Gastrocnemius medialis (tissue), 4 donors: ENCODE data around the gene DYNLT2. TPM values are rescaled to one million over a fixed set of nuclear protein-coding genes. Genes with fewer than 3 reads are reported as not detected.

Source experiments
- ATAC-seq, 2 donors: fragments of 150-250 bp; one replicate each; pipeline ENCODE4 v1.9.1; 2016
- DNase-seq, 2 donors: peaks; one replicate each; pipeline ENCODE4 v3.0.0-alpha.2; 2019
- H3K27ac ChIP-seq, 4 donors: fragments of 200-600 bp; sonication (generic); 1 replicate in 1 of 4; 2 replicates in 3 of 4; pipeline ENCODE4 v1.5.1; 2016 to 2018; ENCODE audit warnings: mild to moderate bottlenecking in 2 of 4, moderate library complexity in 1 of 4
- H3K27me3 ChIP-seq, 3 donors: fragments of 200-600 bp; sonication (generic) in 2 of 3; 1 replicate in 1 of 3; 2 replicates in 2 of 3; pipeline versions ENCODE4 v1.5.1 to v1.6.0; 2016 to 2019; ENCODE audit warnings: mild to moderate bottlenecking in 1 of 3, moderate library complexity in 1 of 3
- H3K36me3 ChIP-seq, 2 donors: fragments of 200-600 bp; sonication (generic) in 1 of 2; one replicate each; pipeline ENCODE4 v1.5.1; 2017 to 2018
- H3K4me1 ChIP-seq, 2 donors: fragments of 200-600 bp; sonication (generic) in 1 of 2; one replicate each; pipeline ENCODE4 v1.5.1; 2016 to 2017; ENCODE audit warnings: mild to moderate bottlenecking in 2 of 2
- H3K4me3 ChIP-seq, 4 donors: fragments of 200-600 bp; sonication (generic) in 3 of 4; 1 replicate in 1 of 4; 2 replicates in 3 of 4; pipeline ENCODE4 v1.5.1; 2016 to 2019; ENCODE audit warnings: mild to moderate bottlenecking in 2 of 4
- H3K9me3 ChIP-seq, 3 donors: fragments of 200-600 bp; sonication (generic) in 2 of 3; 1 replicate in 1 of 3; 2 replicates in 2 of 3; pipeline ENCODE4 v1.5.1; 2016 to 2019
- CTCF ChIP-seq, 5 experiments: fragments of 450-650 bp in 3 of 5; fragments of 200-600 bp in 2 of 5; sonication (generic) in 2 of 5; IDR thresholded peaks in 4 of 5; conservative IDR thresholded peaks in 1 of 5; 1 replicate in 4 of 5; 2 replicates in 1 of 5; pipeline ENCODE4 v1.5.1; 2016 to 2019; ENCODE audit warnings: antibody characterized with exemption in 5 of 5, mild to moderate bottlenecking in 3 of 5, moderate library complexity in 3 of 5
- POLR2A ChIP-seq, 2 donors: fragments of 450-650 bp; IDR thresholded peaks; one replicate each; pipeline ENCODE4 v1.6.1; 2017; ENCODE audit warnings: antibody characterized with exemption in 2 of 2, mild to moderate bottlenecking in 2 of 2, moderate library complexity in 2 of 2
- in situ Hi-C, 4 donors: fragments of 200-750 bp; cut with MboI; loops; one replicate each; pipeline versions ENCODE4 v1.15.0 to v1.8.0; 2017; ENCODE audit warnings: low sequenced_read_pairs in 4 of 4
- intact Hi-C: fragments of 100-400 bp; cut with DNase I; formaldehyde crosslinking; loops from one replicate; pipeline ENCODE4 v1.15.1; 2023; ENCODE audit warnings: low total_unique reads
- total RNA-seq, 4 donors: library from RNA; depleted of rRNA; stranded (reverse); fragments of >200 nt; gene quantifications; one replicate each; pipeline versions ENCODE4 v1.1.0 to v1.2.3, GENCODE V29; 2016

Gene DYNLT2
- total RNA-seq, 4 donors from 2014 or later: 0.23 to 1.1 (median 0.46) TPM

- H3K9me3 ChIP-seq: no peaks in the 10 kb centered on the region
- in situ Hi-C loops: no loop called here
- ATAC-seq: peak; percentile 71 to 75
- peak; percentile 61 to 80 for DNase-seq
- H3K36me3 ChIP-seq: no peaks in the 10 kb centered on the region
- TF ChIP-seq POLR2A (IDR thresholded peaks at IDR 0.05) (peak in 1 of 2 donors; percentile 21), CTCF (IDR thresholded peaks at IDR 0.05 in 4 of 5, conservative IDR thresholded peaks at IDR 0.05 in 1 of 5) (no peak)
- H3K27me3 ChIP-seq: no peaks in the 10 kb centered on the region
- peak overlapping the region; percentile 57 to 83 (median 65) for H3K4me3 ChIP-seq
- intact Hi-C loops: loop anchor here (1.0 to 10.0 kb wide), 3 partner anchors 21 to 831 kb away; partner anchors contain the start of genes C6orf120, DYNLT2, ERMARD and PSMB1
- peak overlapping the region; percentile 75 to 98 (median 86) for H3K27ac ChIP-seq
- H3K4me1 ChIP-seq: peaks cover 37 to 44% of the 10 kb centered on the region in 2 donors
Observed at GRCh38 chr6:169723200-169723909, 28.0 kb downstream of the DYNLT2 start.

- Histone ChIP-seq H3K4me1 (peaks cover 37 to 44% of the 10 kb centered on the region in 2 donors), H3K36me3 (no peaks in the 10 kb centered on the region), H3K9me3 (no peaks in the 10 kb centered on the region), H3K27ac (peak overlapping the region; percentile 75 to 98 (median 86)), H3K4me3 (peak overlapping the region; percentile 57 to 83 (median 65)), H3K27me3 (no peaks in the 10 kb centered on the region)
- intact Hi-C loops: loop anchor here (1.0 to 10.0 kb wide), 3 partner anchors 20 to 832 kb away; partner anchors contain the start of genes C6orf120, DYNLT2, ERMARD and PSMB1
- DNase-seq (no peak), ATAC-seq (peak; percentile 26 to 42)
- in situ Hi-C loops: no loop called here
- TF ChIP-seq CTCF (IDR thresholded peaks at IDR 0.05 in 4 of 5, conservative IDR thresholded peaks at IDR 0.05 in 1 of 5): no peak
- no peak for TF ChIP-seq POLR2A (IDR thresholded peaks at IDR 0.05)
Observed at GRCh38 chr6:169722362-169723199, 28.8 kb downstream of the DYNLT2 start.

GRCh38 chr6:169720207-169720855, 31.0 kb downstream of the DYNLT2 start:
- ATAC-seq (no peak), DNase-seq (no peak)
- no peak overlapping the region for H3K4me3 ChIP-seq
- in situ Hi-C loops: no loop called here
- peaks cover 34 to 44% of the 10 kb centered on the region in 2 donors for H3K4me1 ChIP-seq
- no peaks in the 10 kb centered on the region for H3K27me3 ChIP-seq
- H3K27ac ChIP-seq: no peak overlapping the region
- H3K36me3 ChIP-seq: peaks cover 0 to 21% of the 10 kb centered on the region in 2 donors
- intact Hi-C loops: loop anchor here (10.0 kb wide), 1 partner anchor 834 kb away; the partner anchor contains the start of genes PSMB1 and TBP
- H3K9me3 ChIP-seq: no peaks in the 10 kb centered on the region
- TF ChIP-seq POLR2A (IDR thresholded peaks at IDR 0.05) (no peak), CTCF (IDR thresholded peaks at IDR 0.05 in 4 of 5, conservative IDR thresholded peaks at IDR 0.05 in 1 of 5) (no peak)

GRCh38 chr6:169719117-169719516, 32.3 kb downstream of the DYNLT2 start:
- in situ Hi-C loops: no loop called here
- intact Hi-C loops: no loop called here
- ATAC-seq (no peak), DNase-seq (no peak)
- Histone ChIP-seq H3K4me3 (no peak overlapping the region), H3K36me3 (peaks cover 0 to 33% of the 10 kb centered on the region in 2 donors), H3K9me3 (no peaks in the 10 kb centered on the region), H3K4me1 (peaks cover 29 to 39% of the 10 kb centered on the region in 2 donors), H3K27me3 (no peaks in the 10 kb centered on the region), H3K27ac (no peak overlapping the region)
- TF ChIP-seq CTCF (IDR thresholded peaks at IDR 0.05 in 4 of 5, conservative IDR thresholded peaks at IDR 0.05 in 1 of 5) (no peak), POLR2A (IDR thresholded peaks at IDR 0.05) (no peak)
